Measurements from ENCODE around the gene KIF11.

GRCh38 chr10:92699518-92700381 is 106.8 kb downstream of the KIF11 start:
- no peak for TF ChIP-seq POLR2A (IDR thresholded peaks at IDR 0.05)
- TF ChIP-seq CTCF (IDR thresholded peaks at IDR 0.05): no peak
- no peak for TF ChIP-seq EP300 (IDR thresholded peaks at IDR 0.05)

All from upper lobe of left lung (tissue), 4 donors.